Stimulated activated naive B cell treated with anti-CD40 and anti-IgM and Interleukin-4, amounts not matched to agents 10 μg/mL and 1 μg/mL and 100 μg/mL, for 72 hours (primary cell): ENCODE results near the gene TUT7.
A peak's percentile ranks its signal among the peaks of the same experiment; 100 is the strongest.

Source experiments
- ATAC-seq, 2 donors: fragments of 150-1000 bp; cut with Tn5 transposase; replicated peaks; 2 replicates each; pipeline ENCODE4 v1.10.0; 2021; ENCODE audit warnings: moderate library complexity in 1 of 2
- DNase-seq: peaks from one replicate; pipeline ENCODE4 v3.0.0; 2021
- H3K27ac Mint-ChIP-seq: one replicate; pipeline ENCODE4 v1.8.0; 2022; ENCODE audit warnings: mild to moderate bottlenecking, mixed read lengths
- H3K27me3 Mint-ChIP-seq, 2 donors: one replicate each; pipeline ENCODE4 v1.8.0; 2022; ENCODE audit warnings: mixed read lengths in 2 of 2
- H3K36me3 Mint-ChIP-seq, 2 donors: one replicate each; pipeline ENCODE4 v1.8.0; 2022; ENCODE audit warnings: mixed read lengths in 2 of 2, mild to moderate bottlenecking in 1 of 2
- H3K4me1 Mint-ChIP-seq, 2 donors: one replicate each; pipeline ENCODE4 v1.8.0; 2022; ENCODE audit warnings: mixed read lengths in 2 of 2, mild to moderate bottlenecking in 1 of 2
- H3K4me3 Mint-ChIP-seq, 2 donors: one replicate each; pipeline ENCODE4 v1.8.0; 2022; ENCODE audit warnings: mild to moderate bottlenecking in 2 of 2, mixed read lengths in 2 of 2, moderate library complexity in 1 of 2
- H3K9me3 Mint-ChIP-seq, 2 donors: one replicate each; pipeline ENCODE4 v1.8.0; 2022; ENCODE audit warnings: mixed read lengths in 2 of 2, mild to moderate bottlenecking in 1 of 2

The TUT7 gene

DNA sequence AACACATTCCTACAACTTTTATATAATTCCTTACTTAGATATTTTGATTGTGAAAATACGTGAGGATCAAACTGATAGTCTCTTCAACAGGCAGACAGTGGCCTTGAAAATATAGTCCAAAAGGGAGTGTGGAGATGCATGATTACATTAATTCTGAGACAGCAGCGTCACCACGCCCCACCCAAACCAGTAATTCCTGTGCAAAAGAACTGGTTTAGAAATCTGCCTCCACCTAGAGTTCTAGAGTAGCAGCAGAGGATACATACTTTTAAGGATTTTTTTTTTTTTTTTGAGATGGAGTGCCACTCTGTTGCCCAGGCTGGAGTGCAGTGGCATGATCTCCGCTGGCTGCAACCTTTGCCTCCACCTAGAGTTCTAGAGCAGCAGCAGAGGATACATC, 1.6 kb upstream of the TUT7 start:
- DNase-seq (no peak), ATAC-seq (no peak)
- Mint-ChIP-seq H3K27ac (no peak overlapping the region), H3K9me3 (no peaks in the 10 kb centered on the region), H3K4me1 (peaks cover 19 to 42% of the 10 kb centered on the region in 2 donors), H3K27me3 (peaks cover 0 to 3% of the 10 kb centered on the region in 2 donors), H3K4me3 (no peak overlapping the region), H3K36me3 (peaks cover 7 to 8% of the 10 kb centered on the region in 2 donors)

DNA sequence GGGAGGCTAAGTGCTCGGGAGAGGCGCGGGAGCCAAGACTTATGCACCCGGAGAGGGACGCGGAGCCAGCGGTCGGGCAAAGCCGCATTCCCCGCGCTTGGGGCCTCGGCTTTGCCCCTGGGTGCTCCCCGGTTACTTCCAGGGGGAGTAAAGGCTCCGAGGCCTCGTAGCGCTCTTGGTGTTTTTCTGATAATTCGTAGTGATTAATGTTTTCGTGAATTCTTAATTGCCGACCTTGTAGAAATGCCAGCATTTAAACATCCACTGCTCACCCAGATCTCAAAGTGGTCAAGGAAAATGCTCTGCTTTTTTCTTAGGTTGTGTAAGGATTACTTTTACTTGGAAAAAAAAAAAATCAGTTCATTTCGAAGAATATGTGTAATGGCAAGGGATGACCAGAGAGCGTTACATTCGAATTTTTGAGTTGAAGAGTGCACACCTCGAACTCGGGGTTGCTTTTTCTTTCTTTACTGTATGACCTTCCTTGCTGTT, 654 bp upstream of the TUT7 start:
- no peak for DNase-seq
- H3K27ac Mint-ChIP-seq = peak overlapping the region; percentile 91
- H3K4me1 Mint-ChIP-seq = peaks cover 17 to 48% of the 10 kb centered on the region in 2 donors
- peak in 1 of 2 donors; percentile 7 for ATAC-seq
- H3K36me3 Mint-ChIP-seq = peaks cover 8% of the 10 kb centered on the region in 2 donors
- H3K4me3 Mint-ChIP-seq = peak overlapping the region; percentile 93 to 96
- H3K27me3 Mint-ChIP-seq = no peaks in the 10 kb centered on the region
- no peaks in the 10 kb centered on the region for H3K9me3 Mint-ChIP-seq

DNA sequence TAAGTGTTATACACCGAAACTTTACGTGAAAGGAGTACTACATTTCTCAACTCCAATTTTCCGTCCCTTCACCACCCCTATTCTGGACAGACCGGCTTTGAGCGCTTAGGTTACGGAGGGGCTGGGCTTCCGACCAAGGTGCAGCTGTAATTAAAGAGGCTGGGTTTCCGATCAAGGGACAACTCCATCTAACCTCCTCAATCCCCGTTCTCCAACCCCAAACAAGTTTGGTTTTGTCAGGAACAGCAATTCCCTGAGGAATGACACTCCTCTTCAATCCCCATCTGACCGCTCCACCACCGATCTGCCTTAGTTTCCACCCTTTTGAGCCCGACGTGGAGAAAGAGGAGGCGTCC, 577 bp downstream of the TUT7 start:
- DNase-seq (no peak), ATAC-seq (peak in 1 of 2 donors; percentile 20)
- Mint-ChIP-seq H3K4me3 (peak overlapping the region; percentile 93 to 96), H3K9me3 (peaks cover 0 to under 1% of the 10 kb centered on the region in 2 donors), H3K27me3 (no peaks in the 10 kb centered on the region), H3K36me3 (peaks cover 11% of the 10 kb centered on the region in 2 donors), H3K27ac (peak overlapping the region; percentile 97), H3K4me1 (peaks cover 13 to 40% of the 10 kb centered on the region in 2 donors)

DNA sequence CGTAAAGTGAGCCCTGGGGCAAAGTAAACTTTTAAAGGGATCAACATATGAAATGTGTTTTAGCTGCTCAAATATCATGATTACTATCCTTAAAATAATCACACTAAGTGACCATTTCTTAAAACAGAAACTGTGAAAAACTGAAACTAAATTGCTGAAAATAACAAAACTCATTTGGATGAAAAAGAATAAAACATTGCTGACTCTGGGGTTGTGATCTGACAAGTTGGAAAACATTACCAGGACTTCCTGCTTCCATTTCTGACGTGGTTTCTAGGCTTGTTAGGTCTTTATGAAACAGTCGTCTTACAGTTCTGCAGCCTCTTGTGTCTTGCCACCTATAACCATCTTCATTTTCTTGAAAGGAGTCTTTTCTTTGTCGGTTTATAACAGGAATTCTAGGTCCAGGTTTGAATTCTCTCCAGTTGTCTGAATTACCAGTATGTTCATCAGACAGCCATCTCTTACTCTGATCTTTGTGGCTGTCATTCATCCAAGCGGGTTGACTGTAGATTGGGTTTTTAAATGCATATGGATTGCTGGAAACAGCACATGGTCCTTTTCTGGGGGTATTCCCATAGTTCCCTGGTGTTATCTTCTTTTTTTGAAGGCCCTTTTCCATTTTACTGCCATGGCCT, 1.7 kb downstream of the TUT7 start:
- Mint-ChIP-seq H3K27ac (peak overlapping the region; percentile 31), H3K4me1 (peaks cover 20 to 47% of the 10 kb centered on the region in 2 donors), H3K27me3 (no peaks in the 10 kb centered on the region), H3K36me3 (peaks cover 18 to 21% of the 10 kb centered on the region in 2 donors), H3K9me3 (peaks cover 0 to 2% of the 10 kb centered on the region in 2 donors), H3K4me3 (peak overlapping the region; percentile 74 to 78)
- no peak for DNase-seq
- no peak for ATAC-seq

DNA sequence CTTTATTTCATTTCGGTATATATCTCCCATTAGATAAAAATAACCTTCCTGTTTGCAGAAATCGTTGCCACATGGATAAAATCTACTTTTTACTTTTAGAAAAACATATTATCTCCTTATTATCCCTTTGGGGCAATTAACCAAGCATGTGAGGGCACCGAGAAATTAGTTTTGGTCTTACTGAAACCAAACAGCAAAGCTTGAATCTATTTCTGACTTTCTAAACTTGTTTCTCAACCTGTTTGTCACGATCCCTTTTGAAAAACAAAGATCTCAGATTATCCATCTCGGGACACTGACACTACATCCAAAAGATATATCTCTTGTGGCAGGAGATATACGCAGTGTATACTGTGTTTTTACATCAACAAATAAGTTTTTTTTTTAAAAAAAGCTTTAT, 2.3 kb downstream of the TUT7 start:
- peak overlapping the region; percentile 44 to 61 for H3K4me3 Mint-ChIP-seq
- no peak for DNase-seq
- H3K4me1 Mint-ChIP-seq = peaks cover 20 to 47% of the 10 kb centered on the region in 2 donors
- peaks cover 18 to 21% of the 10 kb centered on the region in 2 donors for H3K36me3 Mint-ChIP-seq
- H3K27me3 Mint-ChIP-seq = no peaks in the 10 kb centered on the region
- H3K27ac Mint-ChIP-seq = peak overlapping the region; percentile 67
- no peak for ATAC-seq
- H3K9me3 Mint-ChIP-seq = peaks cover 0 to 2% of the 10 kb centered on the region in 2 donors

DNA sequence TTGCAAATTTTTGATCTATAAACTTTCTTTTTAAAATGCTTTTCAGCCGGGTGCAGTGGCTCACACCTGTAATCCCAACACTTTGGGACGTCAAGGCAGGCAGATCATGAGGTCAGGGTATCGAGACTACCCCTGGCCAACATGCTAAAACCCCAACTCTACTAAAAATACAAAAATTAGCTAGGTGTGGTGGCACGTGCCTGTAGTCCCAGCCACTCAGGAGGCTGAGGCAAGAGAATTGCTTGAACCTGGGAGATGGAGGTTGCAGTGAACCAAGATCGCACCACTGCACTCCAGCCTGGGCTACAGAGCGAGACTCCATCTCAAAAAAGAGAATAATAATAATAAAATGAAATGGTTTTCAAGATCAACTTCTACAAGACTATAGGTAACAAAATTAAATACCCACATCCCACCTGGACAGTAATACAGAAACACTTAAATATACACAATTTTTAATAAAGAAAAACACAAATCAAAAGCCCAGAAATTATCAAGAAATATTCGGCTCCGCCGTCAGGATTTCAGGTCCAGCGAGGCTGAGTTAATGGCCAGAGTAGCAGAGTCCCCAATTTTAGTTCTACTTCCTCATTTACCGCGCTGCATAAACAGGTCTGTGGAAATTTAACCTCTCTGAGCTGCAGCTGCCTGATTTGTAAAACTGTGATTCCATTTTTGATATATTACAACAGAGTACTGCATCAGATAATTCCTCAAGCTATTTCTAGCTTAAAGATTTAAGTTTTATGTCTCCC, 4.0 kb downstream of the TUT7 start:
- DNase-seq (no peak), ATAC-seq (peak; percentile 46 to 56)
- Mint-ChIP-seq H3K4me1 (peaks cover 23 to 49% of the 10 kb centered on the region in 2 donors), H3K27me3 (no peaks in the 10 kb centered on the region), H3K4me3 (peak overlapping the region; percentile 65 to 77), H3K36me3 (peaks cover 23 to 29% of the 10 kb centered on the region in 2 donors), H3K9me3 (peaks cover 0 to 2% of the 10 kb centered on the region in 2 donors), H3K27ac (peak overlapping the region; percentile 65)

DNA sequence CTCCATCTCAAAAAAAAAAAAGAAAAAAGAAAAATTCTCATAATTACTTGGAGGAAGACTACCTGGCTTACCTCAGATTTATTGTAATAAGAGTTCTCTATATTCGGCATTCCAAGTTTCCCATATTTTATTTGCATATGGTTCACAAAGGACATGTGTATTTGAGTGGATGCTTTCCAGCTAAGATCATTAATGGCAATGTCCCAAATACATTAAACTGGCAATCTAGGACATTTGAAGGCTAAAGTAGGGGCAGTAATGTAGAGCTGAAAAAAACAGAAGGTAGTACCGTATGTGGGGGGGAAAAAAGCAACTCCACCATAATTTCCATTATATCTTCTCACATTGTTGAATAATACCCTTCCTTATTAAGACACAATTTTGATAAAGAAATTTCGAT, 4.9 kb downstream of the TUT7 start:
- Mint-ChIP-seq H3K4me3 (no peak overlapping the region), H3K9me3 (peaks cover 0 to 2% of the 10 kb centered on the region in 2 donors), H3K4me1 (peaks cover 19 to 44% of the 10 kb centered on the region in 2 donors)

DNA sequence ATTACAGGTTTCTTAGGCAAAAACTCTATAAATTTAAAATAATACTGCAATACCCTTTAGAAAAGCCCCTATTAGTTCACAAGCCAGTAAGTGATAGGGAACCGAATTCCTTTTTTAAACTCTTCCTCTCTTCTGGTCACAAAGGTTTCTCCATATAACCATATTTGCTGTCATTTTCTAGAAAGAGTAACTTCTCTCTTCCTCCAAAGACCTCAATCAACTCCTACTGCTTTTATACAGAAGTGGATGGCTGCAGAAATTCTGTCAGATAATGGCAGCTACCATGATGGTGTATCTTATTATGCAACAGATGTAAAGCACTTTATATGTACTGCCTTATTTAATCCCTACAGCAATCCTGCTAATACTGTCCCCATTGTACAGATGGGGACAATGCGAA, 6.2 kb downstream of the TUT7 start:
- ATAC-seq (no peak), DNase-seq (no peak)
- no peaks in the 10 kb centered on the region for H3K27me3 Mint-ChIP-seq
- H3K4me3 Mint-ChIP-seq = no peak overlapping the region
- H3K36me3 Mint-ChIP-seq = peaks cover 27 to 35% of the 10 kb centered on the region in 2 donors
- H3K9me3 Mint-ChIP-seq = peaks cover 0 to 2% of the 10 kb centered on the region in 2 donors
- H3K4me1 Mint-ChIP-seq = peaks cover 19 to 43% of the 10 kb centered on the region in 2 donors
- H3K27ac Mint-ChIP-seq = no peak overlapping the region

More for the DNA sequence above, 4.9 kb downstream of the TUT7 start:
- ATAC-seq (no peak), DNase-seq (no peak)
- Mint-ChIP-seq H3K27me3 (no peaks in the 10 kb centered on the region), H3K36me3 (peaks cover 28 to 35% of the 10 kb centered on the region in 2 donors), H3K27ac (no peak overlapping the region)

DNA sequence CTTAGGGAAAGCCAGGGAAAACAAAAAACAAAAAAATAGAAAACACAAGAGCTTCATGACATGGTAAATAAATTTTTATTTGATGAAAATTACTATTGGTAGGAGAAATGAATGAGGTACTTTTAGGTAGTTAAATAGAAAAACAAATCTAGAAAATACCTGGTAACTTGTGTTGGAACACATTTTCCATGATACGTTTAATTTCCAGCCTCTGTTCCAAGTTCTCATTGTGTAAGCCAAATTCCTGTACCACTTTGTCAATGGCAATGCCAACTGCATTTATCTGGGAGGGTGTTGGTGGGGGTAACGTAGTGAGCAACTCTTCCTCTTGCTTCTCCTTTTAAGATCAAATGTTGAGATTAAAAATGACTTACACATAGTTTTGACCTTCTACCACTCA, 9.4 kb downstream of the TUT7 start:
- H3K27me3 Mint-ChIP-seq = no peaks in the 10 kb centered on the region
- H3K4me1 Mint-ChIP-seq = peaks cover 21 to 27% of the 10 kb centered on the region in 2 donors
- DNase-seq = no peak
- H3K27ac Mint-ChIP-seq = no peak overlapping the region
- peaks cover 30 to 43% of the 10 kb centered on the region in 2 donors for H3K36me3 Mint-ChIP-seq
- H3K4me3 Mint-ChIP-seq = no peak overlapping the region
- peaks cover 0 to 2% of the 10 kb centered on the region in 2 donors for H3K9me3 Mint-ChIP-seq
- no peak for ATAC-seq

DNA sequence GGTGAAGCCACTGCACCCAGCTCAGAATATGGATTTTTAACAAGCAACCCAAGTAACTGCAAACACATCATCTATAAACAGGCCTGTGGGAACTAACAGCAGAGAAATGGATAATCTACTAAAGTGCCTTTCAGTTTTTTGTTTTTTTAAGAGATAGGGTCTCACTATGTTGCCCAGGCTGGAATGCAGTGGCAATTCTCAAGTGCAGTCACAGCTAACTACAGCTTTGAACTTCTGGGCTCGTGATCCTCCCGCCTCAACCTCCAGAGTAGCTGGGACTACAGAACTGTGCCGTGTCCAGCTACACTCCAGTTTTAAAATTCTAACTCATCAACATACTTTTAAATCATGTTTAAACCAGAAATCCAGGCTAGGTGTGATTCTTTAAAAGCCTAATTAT, 11.9 kb downstream of the TUT7 start:
- DNase-seq (no peak), ATAC-seq (no peak)
- Mint-ChIP-seq H3K9me3 (no peaks in the 10 kb centered on the region), H3K27ac (no peak overlapping the region), H3K4me1 (peaks cover 17 to 24% of the 10 kb centered on the region in 2 donors), H3K27me3 (no peaks in the 10 kb centered on the region), H3K4me3 (no peak overlapping the region), H3K36me3 (peaks cover 23 to 41% of the 10 kb centered on the region in 2 donors)

DNA sequence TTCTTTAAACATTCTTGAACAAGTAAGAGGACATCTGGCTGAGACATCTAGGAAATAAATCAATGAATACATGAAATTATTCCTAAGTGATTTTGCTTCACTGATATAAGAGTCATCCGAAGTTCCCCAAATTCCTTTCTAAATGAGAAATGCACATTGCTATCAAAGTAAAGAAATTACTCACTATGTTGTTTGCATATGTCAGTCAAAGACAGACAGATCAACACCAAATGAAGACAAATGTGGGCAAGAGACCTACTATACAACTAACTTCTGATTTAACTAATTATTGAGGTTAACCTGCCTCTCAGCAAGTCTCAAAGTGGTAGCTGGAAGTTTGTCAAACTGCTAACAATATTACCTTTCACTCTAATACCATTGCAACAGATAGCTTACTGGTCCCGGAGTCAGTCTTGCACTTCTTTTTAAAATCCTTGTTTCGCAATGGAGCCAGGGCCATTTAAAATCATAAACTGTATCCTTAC, 13.2 kb downstream of the TUT7 start:
- no peak for DNase-seq
- Mint-ChIP-seq H3K36me3 (peaks cover 24 to 43% of the 10 kb centered on the region in 2 donors), H3K4me1 (peaks cover 14 to 20% of the 10 kb centered on the region in 2 donors), H3K4me3 (no peak overlapping the region), H3K27ac (no peak overlapping the region), H3K9me3 (no peaks in the 10 kb centered on the region), H3K27me3 (no peaks in the 10 kb centered on the region)
- no peak for ATAC-seq

DNA sequence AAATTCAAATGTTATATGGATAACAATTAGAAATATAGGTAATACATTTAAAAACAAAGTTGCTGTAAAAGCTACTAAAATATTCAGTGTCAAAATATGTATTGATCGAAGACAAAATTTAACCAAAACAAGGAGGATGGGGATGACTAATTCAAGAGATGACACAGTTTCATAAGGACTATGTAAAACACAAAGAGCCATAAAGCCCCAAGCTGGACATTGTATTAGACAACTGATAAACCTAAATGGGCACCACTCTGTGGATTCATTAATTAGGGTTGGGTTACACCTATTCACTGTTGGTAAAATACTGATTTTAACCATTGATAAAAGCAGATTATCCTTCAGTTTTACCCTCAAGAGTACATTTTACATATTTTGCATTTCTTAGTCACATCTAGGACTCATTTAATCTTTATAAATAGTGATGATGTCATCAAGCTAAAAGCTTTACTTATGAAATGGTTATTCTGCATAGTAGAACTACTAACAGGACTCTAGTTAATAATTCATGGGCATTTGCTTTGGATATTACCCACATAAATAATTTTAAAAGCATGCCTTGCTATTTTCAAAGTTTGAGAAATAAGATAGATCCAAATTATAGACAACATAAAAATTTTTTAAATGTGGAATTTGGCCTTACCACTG, 13.7 kb downstream of the TUT7 start:
- H3K9me3 Mint-ChIP-seq = no peaks in the 10 kb centered on the region
- H3K4me3 Mint-ChIP-seq = no peak overlapping the region
- peaks cover 14 to 19% of the 10 kb centered on the region in 2 donors for H3K4me1 Mint-ChIP-seq
- H3K27me3 Mint-ChIP-seq = no peaks in the 10 kb centered on the region
- no peak overlapping the region for H3K27ac Mint-ChIP-seq
- no peak for DNase-seq
- no peak for ATAC-seq
- H3K36me3 Mint-ChIP-seq = peaks cover 28 to 45% of the 10 kb centered on the region in 2 donors

DNA sequence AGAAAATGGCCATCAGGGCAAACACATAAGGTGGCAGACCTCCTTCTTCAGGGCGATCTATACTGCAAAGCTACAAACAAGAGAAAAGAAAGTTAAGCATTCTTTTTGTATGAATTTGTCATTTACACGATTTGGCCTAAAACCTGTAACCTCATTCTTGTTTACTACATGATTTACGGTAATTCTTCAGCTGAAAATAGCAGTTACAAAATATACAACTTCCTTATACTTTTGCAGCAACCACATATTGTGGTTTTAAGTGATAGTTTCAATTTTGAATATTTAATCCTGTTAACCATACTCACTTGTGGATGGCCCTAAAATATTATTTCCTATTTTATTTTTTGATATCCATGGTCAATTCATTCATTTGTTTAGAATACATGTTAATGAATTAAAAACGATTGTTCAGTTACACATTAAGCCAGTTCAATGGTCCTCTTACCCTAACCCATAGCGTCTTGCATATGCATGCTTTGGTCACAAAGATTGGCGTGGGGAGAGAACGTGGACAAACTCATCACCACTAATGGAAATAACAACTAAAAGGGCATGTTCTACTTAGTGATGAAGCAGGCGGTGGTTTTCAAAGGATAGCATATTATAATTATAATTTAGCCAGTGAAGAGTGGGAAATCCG, 16.6 kb downstream of the TUT7 start:
- Mint-ChIP-seq H3K9me3 (peaks cover 0 to 2% of the 10 kb centered on the region in 2 donors), H3K27me3 (no peaks in the 10 kb centered on the region), H3K4me3 (peak overlapping the region; percentile 4 to 39), H3K4me1 (peaks cover 15 to 19% of the 10 kb centered on the region in 2 donors), H3K36me3 (peaks cover 42 to 67% of the 10 kb centered on the region in 2 donors), H3K27ac (peak overlapping the region; percentile 32)
- ATAC-seq (peak; percentile 60 to 67), DNase-seq (no peak)

DNA sequence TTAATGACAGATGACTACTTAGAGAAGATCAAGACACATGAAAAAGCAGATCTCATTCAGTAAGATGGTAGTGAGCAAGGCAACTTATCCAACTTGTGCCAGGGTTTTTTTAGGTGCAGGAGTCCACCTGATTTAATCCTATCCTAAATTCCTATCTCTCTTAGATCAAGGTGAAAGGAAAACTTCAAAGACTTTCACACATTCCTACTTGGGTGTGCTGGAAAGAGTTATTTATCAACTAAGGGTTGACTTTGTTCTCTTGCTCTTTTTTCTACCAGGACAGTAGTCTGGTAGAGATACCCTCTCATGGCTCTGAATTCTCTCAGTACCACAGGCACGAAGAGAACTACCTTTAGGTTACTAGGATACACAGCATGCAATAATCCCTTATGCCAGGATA, 18.2 kb downstream of the TUT7 start:
- Mint-ChIP-seq H3K4me3 (no peak overlapping the region), H3K27ac (no peak overlapping the region), H3K27me3 (no peaks in the 10 kb centered on the region), H3K4me1 (peaks cover 8 to 12% of the 10 kb centered on the region in 2 donors), H3K9me3 (peaks cover 0 to 2% of the 10 kb centered on the region in 2 donors), H3K36me3 (peaks cover 43 to 65% of the 10 kb centered on the region in 2 donors)
- ATAC-seq (no peak), DNase-seq (no peak)
